Stimulated activated CD4-positive, alpha-beta T cell treated with anti-CD3 and anti-CD28 coated beads, Interleukin-12 subunit alpha, Interleukin-12 subunit beta, amount 100 ng/mL, for 48 hours (primary cell): ENCODE measurements around the gene ACOT9.
"Not testable (repeated sequence)": the region's sequence is repeated elsewhere in the genome, so short reads cannot be mapped to it uniquely, and the experiment has no call there.

Experiments
- DNase-seq, 3 donors: peaks; one replicate each; pipeline ENCODE4 v3.0.0-alpha.2; 2020; ENCODE audit warnings: low read depth in 2 of 3, low spot score in 1 of 3

Gene ACOT9

GRCh38 chrX:23766650-23767551 lies 23.8 kb upstream of the ACOT9 start:
- DNase-seq = no peak

DNA sequence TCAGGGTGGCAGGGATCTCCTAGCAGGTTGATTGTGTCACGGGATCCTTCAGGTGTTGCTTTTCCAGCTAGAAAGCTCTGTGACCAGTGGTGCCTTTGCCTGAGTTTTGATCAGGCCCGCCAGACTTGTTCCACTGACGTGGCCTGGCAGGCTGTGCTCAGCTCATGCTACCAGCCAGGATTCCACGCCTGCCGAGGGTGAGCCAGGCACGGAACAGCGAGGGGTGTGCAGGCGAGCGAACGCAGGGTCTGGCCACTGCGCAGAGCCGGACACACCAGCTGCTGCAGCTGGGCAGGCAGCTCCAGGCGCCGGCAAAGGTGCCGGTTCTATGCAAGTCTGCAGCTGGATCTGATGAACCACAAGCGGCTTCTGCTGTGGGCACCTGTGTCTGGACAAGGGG lies 22.8 kb upstream of the ACOT9 start:
- DNase-seq = no peak

DNA sequence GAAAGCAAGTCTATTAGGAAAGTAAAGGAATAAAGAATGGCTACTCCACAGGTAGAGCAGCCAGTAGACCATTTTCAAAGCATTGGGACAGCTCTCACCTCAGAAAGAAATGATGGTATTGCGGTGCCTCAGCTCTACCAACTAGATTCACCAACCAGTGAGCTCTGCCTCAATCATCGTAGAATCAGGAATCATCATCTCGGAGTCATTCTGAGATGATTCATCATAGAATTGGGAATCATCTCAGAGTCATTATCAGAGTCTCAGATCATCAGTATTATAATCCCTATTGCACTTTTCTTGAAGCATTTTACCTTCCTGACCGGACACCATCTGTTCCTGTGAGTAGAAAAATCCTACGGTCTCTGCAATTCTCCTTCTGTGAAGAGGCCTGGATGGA lies 22.4 kb upstream of the ACOT9 start:
- DNase-seq = no peak

DNA sequence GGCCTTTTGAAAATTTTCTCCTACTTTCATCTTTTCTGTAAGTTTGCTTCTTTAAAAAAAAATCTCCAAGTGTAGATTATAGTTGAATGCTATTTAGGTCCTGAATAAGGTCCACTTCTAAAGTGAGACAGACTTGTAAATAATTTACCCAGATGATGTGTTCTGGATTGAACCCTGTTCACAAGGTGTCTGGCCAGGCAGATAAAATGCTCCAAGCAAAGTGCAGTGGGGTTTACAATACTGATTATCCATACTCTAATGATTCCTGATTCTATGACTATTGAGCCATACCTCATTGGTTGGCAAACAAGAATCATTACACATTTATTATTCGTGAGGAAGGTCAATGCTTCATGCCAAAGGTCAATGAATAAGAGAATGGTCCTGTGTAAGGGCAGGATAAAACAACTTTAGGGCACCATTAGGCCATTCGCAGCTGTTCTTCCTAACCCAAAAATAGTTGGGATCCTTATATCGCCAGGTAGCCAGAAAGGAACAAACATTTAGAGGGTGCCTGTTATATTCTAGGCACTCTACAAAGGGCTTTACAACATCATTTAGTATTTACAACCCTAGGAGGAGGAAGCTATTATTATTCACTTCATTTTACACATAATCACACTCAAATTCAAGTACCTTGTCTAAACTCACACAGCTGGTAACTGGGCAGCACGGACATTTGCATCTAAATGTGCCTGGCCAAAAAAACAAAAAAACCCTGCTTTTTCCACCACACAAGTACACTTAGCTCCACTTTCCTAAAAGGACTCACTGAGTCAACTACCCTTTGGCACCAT lies 21.3 kb upstream of the ACOT9 start:
- DNase-seq = no peak

DNA sequence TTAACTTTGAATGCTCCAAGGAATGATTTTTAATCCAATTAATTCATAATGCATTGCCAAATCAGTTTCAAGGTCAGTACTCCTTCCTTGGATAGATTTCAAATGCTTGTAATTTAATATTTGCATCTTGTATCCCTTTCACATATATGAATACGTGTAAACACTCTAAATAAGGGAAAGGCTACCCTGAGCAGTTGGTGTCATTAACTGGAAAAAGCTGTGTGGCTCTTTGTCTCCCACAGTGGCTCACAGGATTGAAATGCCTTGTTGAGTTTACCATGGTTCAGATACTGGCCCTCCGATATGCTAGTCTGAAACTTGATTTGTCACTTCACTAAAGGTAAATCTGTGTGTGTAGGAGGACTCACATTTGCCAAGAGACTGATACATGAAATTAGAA lies 16.7 kb upstream of the ACOT9 start:
- DNase-seq = no peak

GRCh38 chrX:23756165-23756564 lies 13.1 kb upstream of the ACOT9 start:
- DNase-seq = peak in 2 of 3 donors; percentile 29 to 54

DNA sequence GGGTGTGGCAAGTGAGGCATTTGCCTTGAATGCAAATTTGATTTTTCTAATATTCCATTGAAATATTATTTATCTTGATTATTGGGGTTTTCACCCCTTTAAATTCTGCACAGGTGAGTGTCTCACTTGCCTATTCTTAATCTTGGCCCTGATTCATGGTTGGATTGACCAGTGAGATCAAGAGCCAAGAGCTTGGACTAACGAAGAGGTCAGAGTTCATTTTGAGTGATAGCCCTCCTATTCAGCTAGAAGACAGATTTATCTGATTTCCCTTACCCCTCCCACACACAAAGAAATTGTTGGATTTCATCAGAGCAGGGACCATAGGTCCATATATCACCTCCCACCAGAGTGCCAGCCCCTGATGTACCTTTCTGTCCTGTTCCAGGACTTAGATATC lies 11.6 kb upstream of the ACOT9 start:
- DNase-seq = no peak

DNA sequence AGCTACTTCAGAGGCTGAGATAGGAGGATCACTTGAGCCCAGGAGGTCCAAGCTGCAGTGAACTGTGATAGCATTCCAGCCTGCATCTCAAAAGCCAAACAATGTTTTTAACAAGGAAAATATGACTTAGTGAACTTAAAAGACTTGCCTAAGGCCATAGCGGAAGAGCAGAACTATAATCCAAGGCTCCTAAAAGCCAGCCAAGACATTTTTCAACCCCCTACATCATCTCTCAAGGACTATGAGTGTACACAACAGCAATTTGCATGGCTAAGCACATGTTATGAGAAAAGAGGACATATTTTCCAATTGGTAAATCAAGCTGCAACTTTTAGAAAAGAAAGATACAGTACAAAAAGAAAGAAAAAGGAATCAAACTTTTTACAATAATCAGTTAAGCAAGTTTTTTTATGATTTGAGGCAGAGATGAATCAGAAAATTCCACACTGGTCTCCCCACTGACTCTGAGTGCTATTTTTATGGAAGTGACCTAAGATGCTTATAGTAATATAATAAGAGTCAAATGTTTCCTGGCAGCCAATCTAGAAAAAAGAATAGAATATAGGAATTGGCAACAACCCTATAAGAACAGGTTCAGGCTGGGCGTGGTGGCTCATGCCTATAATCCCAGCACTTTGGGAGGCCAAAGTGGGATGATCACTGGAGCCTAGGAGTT lies 9.8 kb upstream of the ACOT9 start:
- DNase-seq = no peak

GRCh38 chrX:23749576-23749975 lies 6.5 kb upstream of the ACOT9 start:
- DNase-seq = no peak

- DNase-seq = no peak
Observed at GRCh38 chrX:23749129-23749528, 6.1 kb upstream of the ACOT9 start.

GRCh38 chrX:23745786-23746185 lies 2.7 kb upstream of the ACOT9 start:
- no peak for DNase-seq

DNA sequence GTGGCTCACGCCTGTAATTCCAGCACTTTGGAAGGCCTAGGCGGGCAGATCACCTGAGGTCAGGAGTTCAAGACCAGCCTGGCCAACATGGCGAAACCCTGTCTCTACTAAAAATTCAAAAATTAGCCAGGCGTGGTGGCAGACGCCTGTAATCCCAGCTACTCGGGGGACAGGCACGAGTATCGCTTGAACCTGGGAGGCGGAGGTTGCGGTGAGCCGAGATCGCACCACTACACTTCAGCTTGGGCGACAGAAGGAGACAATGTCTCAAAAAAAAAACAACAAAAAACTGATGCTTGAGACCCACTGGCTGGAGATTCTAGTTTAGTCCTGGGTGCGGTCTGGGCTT lies 521 bp upstream of the ACOT9 start:
- DNase-seq = not testable (repeated sequence)

- no peak for DNase-seq
Observed at GRCh38 chrX:23742174-23742696, 841 bp downstream of the ACOT9 start.

- DNase-seq = no peak
Observed at GRCh38 chrX:23737413-23737812, 5.7 kb downstream of the ACOT9 start.

GRCh38 chrX:23736030-23736429 lies 7.0 kb downstream of the ACOT9 start:
- no peak for DNase-seq

- DNase-seq = peak in 1 of 3 donors; percentile 15
Observed at GRCh38 chrX:23732704-23733103, 10.4 kb downstream of the ACOT9 start.

GRCh38 chrX:23731951-23732350 lies 11.1 kb downstream of the ACOT9 start:
- DNase-seq = no peak

DNA sequence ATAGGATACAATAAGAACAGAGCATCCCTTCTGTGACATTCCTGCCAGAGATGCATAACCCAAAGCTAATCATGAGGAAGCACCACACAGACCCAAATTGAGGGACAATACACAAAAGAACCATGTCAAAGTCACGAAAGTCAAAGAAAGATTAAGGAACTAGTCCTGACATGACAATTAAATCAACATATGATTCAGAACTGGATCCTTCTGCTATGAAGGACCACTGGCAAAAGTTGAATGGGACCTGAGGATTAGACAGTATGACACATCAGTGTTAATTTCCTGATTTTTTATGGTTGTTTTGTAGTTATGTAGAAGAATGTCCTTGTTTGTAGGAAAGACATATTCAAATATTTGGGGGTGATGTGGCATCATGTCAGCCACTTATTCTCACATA lies 13.9 kb downstream of the ACOT9 start:
- DNase-seq = no peak

DNA sequence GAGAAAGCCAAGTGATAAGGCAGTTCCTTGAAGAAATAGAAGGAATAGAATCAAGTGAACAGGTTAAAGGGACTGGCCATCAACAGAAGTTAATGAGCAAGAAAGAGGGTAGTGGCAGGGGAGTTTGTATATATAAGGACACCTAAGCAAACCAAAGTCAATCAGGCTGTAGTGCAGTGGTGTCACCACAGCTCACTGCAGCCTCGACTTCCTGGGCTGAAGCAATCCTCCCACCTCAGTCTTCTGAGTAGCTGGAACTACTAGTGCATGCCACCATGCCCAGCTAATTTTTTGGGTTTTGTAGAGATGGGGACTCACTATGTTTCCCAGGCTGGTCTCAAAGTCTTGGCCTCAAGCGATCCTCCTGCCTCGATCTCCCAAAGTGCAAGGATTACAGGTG lies 15.9 kb downstream of the ACOT9 start:
- no peak for DNase-seq

DNA sequence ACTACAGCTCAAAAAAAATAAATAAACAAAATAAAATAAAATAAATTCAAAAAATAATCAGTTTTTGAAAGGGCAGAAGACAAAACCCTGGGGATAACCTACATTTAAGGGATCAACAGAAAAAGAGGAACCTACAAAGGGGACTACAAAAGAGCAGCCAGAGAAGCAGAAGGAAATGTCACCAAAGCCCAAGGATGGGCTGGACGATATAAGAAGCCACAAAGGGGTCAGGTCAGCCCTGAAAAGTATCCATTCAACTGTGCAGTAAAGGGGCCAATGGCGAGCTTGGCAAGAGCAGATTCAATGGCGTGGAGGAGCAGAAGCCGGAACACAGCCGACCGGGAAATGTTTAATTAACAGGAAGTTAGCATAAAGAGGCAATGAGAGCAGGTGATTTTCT lies 16.9 kb downstream of the ACOT9 start:
- DNase-seq = no peak

DNA sequence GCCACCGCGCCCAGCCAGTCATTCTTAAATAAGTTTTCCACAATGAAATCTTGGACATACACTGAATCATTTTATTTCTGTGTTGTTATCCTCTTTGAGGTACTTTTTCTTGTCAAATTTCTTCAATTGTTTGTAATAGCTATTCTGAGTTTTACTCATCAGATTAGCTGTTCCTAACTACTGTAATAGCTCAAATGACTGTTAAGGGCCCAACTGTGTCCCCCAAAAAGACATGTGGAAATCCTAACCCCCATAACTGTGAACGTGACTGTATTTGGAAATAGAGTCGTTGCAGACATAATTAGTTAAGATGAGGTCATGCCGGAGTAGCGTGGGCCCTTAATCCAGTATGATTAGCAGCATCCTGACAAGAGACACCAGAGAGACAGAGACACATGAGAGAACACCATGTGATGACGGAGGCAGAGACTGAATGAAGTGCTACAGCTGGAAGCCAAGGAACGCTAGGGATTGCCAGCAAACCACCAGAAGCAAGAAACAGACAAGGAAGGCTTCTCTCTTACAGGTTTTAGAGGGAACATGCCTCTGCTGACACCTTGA lies 22.9 kb downstream of the ACOT9 start:
- no peak for DNase-seq
